Measurements from ENCODE around the gene BRICD5. TPM values are rescaled to one million over a fixed set of nuclear protein-coding genes. Genes with fewer than 3 reads are reported as not detected.
"Not testable (repeated sequence)": the region's sequence is repeated elsewhere in the genome, so short reads cannot be mapped to it uniquely, and the experiment has no call there.

Gene BRICD5
- total RNA-seq, 1 experiment from 2014 or later, result 1.6 TPM

DNA sequence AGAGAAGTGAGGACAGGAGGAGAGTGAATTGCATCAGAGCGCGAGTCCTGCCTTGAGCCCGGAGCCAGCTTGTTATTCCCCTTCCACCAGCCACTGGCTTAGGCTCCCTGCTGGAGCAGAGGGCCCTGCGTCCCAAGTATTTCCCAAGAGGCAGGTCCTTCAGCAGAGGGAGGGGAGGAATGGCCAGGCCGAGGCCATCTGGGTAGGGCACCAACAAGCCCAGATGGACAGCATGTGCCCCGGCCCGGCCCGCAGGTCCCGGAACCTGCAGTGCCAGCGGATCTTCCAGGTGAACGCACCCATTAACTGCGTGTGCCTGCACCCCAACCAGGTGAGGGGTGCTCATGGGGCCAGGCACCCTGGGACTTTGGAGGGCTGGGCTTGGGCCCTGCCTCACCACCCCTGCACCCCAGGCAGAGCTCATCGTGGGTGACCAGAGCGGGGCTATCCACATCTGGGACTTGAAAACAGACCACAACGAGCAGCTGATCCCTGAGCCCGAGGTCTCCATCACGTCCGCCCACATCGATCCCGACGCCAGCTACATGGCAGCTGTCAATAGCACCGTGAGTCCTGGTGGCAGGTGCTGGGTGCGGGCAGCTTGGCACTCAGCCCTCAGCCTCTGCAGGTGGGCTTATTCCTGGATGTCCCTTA lies 3.8 kb downstream of the BRICD5 start:
- in situ Hi-C loops (cut with HindIII; ENCODE audit: low pct_unique_long_range_greater_than_20kb, low sequenced_read_pairs), result no loop called here
- no peak for DNase-seq (ENCODE audit: low read depth, low spot score)

DNA sequence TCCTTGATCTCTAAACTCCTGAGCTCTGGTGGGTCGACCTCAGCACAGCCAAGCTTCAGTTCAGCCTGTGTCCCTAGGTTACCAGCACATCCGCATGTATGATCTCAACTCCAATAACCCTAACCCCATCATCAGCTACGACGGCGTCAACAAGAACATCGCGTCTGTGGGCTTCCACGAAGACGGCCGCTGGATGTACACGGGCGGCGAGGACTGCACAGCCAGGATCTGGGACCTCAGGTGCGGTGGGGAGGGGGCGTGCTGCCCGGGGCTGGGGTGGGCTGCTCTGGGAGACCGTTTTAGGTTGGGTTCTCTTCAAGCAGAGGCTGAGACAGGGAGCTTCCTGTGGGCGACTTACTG lies 4.3 kb downstream of the BRICD5 start:
- in situ Hi-C loops (cut with HindIII; ENCODE audit: low pct_unique_long_range_greater_than_20kb, low sequenced_read_pairs), result no loop called here
- DNase-seq (ENCODE audit: low read depth, low spot score), result no peak

DNA sequence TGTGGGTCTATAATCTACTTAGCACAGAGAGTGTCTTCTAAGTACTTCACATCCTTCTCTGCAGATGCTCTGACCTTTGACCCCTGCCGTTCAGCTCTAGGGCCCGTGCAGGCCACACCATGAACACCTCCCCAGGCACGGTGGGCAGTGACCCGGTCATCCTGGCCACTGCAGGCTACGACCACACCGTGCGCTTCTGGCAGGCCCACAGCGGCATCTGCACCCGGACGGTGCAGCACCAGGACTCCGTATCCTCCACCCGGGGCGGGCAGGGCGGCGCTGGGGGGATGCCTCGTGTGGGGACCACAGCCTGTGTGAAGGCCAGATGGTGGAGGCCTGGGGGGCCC lies 4.7 kb downstream of the BRICD5 start:
- in situ Hi-C loops (cut with HindIII; ENCODE audit: low pct_unique_long_range_greater_than_20kb, low sequenced_read_pairs), result no loop called here
- DNase-seq (ENCODE audit: low read depth, low spot score), result no peak

DNA sequence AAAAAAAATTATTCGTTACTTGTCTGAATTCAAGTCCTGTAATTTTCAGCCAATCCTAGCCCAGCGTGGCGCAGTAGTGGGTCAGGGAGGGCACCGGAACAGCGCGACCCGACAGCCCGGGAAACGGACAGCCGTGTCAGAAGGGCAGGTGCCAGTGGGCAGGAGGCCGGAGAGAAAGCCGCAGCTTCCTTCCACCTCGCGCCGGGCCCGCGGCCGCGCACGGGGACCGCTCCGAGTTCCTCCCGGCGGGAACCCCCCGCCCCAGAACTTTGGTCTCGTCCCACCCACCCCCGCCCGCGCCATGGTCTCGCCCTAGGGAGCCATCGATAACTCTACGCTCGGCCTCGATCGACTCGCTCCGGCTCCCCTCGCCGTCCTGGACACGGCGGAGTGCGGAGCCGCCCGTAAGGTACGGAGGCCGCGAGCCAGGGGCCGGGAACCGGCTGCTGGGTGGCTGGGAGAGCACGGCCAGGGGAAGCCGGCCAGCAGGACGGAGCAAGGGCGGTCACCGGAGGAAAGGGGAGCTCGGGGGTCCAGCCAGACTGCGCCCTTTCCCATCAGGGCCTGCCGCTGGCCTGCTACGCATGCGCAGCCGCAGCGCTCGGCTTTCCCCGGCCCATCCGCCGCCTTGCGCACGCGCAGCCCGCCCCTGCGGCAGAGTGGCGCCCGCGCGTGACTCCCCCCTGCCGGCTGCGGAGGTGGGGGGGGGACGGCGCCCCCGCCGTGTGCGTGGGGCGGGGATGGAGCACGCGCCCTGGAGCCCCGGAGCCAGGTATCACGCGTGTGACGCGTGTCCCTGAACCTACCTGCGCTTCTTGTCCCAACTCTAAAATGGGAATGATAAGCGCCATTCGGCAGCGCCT lies 5.3 kb downstream of the BRICD5 start, which contains the start of gene MLST8:
MLST8 (plus strand) TSS at position 351 of the 863 bp plus-strand sequence. CDS start 632 bp downstream, outside the sequence.
- DNase-seq (ENCODE audit: low read depth, low spot score), result peak; percentile 78
- in situ Hi-C loops (cut with HindIII; ENCODE audit: low pct_unique_long_range_greater_than_20kb, low sequenced_read_pairs), result no loop called here

DNA sequence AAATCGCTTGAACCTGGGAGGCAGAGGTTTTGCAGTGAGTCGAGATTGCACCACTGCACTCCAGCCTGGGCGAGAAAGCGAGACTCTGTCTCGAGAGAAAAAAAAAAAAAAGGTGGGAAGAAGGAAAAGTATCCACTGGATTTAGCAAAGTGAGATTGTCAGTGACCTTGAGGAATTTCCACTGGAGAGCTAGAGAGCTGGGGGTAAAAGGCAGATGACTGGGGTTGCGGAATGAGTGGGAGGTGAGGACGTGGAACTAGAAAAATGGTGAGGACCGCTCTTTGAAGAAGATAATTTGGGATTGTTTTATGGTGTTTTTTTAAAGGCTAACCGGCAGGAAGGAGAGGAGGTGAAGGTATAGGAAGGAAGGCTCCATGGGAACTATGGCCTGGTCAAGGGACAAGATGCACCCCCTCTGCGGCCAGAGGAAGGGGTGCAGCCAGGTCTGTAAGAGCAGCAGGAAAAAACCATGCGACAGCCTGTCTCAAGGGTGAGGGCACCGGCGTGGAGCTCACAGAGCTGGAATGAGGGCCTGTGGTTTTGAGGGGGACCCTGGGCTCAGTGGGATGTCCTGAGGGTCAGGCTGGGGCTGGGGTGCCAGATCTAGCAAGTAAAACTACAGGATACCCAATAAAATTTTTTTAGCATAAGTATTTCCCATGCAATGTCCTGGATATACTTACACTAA lies 6.1 kb downstream of the BRICD5 start:
- in situ Hi-C loops (cut with HindIII; ENCODE audit: low pct_unique_long_range_greater_than_20kb, low sequenced_read_pairs), result no loop called here
- no peak for DNase-seq (ENCODE audit: low read depth, low spot score)

DNA sequence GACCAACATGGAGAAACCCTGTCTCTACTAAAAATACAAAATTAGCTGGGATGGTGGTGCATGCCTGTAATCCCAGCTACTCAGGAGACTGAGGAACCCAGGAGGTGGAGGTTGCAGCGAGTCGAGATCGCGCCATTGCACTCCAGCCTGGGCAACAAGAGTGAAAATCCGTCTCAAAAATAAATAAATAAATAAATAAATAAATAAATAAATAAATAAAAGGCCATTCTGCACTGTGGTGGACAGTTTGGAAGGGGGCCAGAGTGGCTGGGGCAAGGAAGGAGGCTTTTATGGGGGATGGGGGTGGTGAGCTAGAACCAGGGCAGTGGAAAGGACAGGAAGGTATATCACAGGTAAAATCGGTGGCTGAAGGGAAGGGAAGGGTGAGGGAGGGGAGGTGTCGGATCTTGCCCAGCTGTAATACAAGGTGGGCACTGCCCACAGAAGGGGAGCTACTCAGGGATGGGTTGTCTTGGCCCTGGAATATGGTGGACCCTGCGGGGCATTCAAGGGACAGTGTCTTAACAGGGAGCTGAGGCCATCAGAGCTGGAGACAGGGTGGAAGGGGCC lies 7.5 kb downstream of the BRICD5 start:
- DNase-seq (ENCODE audit: low read depth, low spot score); in situ Hi-C loops (cut with HindIII; ENCODE audit: low pct_unique_long_range_greater_than_20kb, low sequenced_read_pairs): not testable (repeated sequence)

DNA sequence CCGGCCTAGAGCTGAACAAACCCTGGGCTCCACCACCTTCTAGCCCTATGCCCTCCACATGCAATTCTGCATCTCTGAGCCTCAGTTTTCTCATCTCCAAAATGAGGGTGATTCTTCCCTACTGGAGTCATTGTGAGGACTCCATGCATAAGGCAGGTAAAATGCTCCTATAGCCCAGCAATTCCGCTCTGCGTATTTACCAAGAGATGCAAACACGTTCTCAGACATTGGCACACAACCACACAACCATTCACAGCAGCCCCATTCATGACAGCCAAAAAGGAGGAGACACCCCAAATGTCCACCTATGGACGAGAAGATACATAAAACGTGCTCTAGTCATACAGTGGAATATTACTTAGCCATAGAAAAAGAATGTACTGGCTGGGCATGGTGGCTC lies 10.3 kb downstream of the BRICD5 start:
- in situ Hi-C loops (cut with HindIII; ENCODE audit: low pct_unique_long_range_greater_than_20kb, low sequenced_read_pairs), result no loop called here

DNA sequence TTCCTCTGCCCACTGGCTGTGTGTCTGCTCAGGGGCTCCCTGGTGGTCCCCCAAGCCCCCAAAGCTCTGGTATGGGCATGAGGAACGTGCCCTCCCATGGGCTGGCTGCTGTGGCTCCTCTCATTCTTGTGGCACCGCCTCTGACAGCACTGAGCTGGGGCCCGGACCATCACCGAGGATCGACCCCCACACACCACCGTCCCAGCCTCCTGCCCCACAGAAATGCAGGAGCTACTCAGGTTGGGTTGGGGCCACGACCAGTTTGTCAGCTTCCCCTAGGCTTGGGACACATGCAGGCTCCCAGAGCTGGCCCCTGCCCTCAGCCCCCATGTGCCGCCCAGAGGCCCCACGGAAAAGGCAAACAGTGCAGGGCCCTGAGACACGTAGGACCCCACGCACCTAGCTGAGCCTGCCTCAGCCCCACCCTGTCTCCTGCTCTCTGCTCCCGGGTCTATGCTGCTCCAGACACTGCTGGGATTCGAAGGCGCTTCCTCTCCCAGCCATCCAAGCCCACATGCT lies 11.0 kb downstream of the BRICD5 start:
- in situ Hi-C loops (cut with HindIII; ENCODE audit: low pct_unique_long_range_greater_than_20kb, low sequenced_read_pairs), result no loop called here
- DNase-seq (ENCODE audit: low read depth, low spot score), result no peak

More for the DNA sequence above, 10.3 kb downstream of the BRICD5 start:
- DNase-seq (ENCODE audit: low read depth, low spot score), result no peak

DNA sequence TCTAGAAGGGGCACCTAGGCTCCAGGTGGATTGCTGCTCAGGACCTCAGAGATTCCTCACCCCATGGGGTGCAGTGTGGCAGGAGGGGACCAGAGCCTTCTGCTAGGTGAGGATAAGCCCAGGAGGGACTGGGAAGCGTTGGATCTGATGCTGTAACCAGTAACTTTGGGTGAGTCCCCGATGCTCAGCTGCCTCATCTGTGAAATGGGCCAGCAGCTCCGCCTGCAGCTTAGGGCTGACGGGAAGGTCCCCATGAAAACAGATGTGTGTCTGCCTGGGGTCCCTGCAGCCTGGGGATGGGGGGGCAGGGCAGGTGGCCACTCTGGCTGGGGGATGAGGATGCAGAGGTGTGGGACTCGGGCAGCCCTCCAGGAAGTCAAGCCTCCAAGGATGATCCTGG lies 11.6 kb downstream of the BRICD5 start:
- DNase-seq (ENCODE audit: low read depth, low spot score), result no peak
- in situ Hi-C loops (cut with HindIII; ENCODE audit: low pct_unique_long_range_greater_than_20kb, low sequenced_read_pairs), result no loop called here

DNA sequence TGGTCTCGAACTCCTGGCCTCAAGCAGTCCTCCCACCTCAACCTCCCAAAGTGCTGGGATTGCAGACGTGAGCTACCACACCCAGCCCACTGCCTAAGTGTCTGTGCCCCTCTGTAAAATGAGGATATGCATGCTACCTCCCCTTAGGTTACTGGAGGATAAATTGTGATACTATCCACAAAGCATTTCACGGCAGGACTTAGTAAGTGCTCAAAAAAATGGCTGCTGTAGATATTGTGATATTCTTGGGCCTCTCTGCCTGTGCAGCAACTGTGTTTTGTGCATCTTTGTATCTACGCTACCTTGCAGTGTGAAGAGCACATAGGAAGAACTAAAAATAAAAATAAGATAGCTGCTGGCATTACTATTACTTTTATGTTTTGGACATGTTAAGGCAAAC lies 12.4 kb downstream of the BRICD5 start:
- DNase-seq (ENCODE audit: low read depth, low spot score), result no peak
- in situ Hi-C loops (cut with HindIII; ENCODE audit: low pct_unique_long_range_greater_than_20kb, low sequenced_read_pairs), result no loop called here

DNA sequence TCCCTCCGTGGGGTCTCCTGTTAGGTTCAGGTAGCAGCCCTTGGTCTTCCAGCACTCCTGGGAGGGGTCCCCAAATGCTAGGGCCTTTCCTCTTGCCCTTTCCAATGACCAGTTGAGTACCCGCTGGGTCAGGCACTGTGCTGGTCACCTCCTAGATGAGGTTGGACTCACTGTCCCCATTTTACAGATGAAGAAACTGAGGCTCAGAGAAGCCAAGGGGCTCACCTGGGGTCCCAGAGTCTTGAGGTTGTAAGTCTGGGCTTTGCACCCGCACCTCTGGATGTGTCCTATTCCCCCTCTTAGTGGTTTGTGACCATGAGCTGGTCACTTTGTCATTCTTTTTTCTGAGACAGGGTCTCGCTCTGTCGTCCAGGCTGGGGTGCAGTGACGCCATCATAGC lies 12.9 kb downstream of the BRICD5 start:
- in situ Hi-C loops (cut with HindIII; ENCODE audit: low pct_unique_long_range_greater_than_20kb, low sequenced_read_pairs), result no loop called here
- DNase-seq (ENCODE audit: low read depth, low spot score), result no peak

DNA sequence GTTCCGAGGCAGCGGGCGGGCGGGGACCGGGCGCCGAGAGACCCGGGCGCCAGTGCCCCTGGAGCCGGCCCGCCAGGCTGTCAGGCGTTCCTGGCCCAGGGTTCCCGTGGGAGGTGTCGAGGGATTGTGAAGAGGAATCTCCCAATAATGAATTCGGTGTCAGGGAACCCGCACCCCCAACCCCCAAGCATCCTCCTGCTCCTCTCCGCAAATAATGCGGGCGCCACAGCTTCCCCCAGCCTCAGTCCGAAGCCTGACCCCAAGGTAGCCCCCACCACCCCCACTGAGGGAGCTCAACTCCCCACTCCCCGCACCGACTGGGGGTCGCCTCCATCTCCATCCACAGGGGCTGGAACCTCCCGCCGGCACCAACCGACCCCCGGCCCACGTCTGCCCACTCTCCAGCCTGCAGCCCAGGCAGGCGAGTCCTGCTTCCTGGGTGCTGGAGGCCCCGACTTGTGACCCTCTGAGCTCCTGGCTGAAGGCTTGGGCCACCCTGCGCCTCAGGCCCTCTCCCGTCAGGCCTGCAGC lies 13.6 kb downstream of the BRICD5 start:
- in situ Hi-C loops (cut with HindIII; ENCODE audit: low pct_unique_long_range_greater_than_20kb, low sequenced_read_pairs), result no loop called here
- DNase-seq (ENCODE audit: low read depth, low spot score), result no peak

DNA sequence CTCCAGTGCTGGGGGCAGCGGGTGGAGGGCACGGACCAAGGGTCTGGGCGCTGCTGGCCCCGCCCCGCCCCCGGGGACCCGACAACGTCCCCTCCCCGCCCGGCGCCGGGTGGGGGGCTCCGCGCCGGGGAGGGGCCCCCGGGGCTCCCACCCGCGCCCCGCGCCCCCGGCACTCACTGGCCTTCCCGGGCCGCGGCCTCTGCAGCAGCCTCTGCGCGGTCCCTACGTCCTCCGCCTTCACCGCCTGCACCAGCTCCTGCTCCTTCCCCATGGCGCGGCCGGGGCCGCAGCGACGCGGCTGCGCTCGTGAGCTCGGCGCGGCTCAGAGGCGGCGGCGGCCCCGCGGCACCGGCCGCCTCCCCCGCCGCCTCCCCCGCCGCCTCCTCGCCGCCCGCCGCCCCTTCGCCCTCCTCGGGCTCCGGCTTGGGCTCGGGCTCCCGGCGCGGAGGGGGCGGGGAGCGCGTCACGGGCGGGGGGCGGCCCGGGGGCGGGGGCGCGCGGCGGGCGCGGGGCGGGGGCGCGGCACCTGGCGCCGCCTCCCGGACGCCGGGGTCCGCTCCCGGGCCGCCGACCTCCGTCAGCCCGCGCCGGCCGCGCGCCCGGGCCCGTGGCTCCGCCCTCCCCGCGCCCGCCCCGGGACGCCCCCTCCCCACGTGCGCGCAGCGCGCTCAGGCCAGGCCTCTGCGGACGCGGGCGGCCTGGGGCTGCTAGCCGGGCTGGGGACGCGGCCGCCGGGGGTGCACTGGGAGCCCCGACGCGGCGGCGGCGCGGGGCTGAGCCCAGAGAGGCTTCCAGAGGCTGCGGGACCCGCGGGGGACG lies 14.3 kb downstream of the BRICD5 start, which contains the start of gene CASKIN1:
CASKIN1 (minus strand) TSS at position 444 of the 819 bp plus-strand sequence; CDS start at position 271, 173 bp downstream.
- DNase-seq (ENCODE audit: low read depth, low spot score), result no peak

DNA sequence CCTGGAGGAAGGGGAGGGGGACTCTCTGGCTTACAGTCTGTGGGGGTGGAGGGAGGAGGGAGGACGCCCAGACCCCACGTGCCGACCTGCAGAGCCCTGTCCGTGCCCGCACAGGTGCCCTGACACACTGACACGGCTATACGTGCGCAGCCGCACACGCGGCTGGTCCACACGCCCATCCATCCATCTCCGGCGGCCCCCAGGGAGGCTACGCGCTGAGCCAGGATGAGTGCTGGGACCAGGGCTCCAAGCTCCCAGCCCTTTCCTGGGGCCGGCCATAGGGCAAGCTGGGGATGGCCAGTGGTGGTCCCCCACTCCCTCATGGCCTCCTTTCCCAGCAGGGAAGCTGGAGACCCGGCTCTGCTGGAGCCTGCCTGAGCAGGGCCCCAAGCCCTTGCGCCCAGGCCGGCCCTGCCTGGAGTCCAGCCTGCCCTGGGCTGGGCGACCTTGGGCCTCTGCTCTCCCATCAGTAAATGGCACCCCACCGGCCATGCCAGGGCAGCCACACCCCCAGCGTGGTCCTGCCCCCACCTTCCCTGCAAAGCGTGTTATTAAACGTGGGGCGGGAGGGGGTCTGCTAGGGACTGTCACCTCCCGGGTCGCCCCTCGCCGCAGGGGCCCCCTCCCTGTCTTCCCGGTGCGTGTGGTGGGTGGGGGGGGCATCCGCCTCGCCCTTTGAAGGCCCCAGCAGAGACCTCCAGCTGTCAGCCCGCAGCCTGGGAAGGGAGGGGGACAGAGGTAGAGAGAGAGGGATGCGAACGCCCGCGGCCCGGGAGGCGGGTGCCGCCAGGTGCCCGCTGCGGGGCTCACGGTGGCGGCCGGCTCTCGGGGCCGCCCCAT lies 15.1 kb downstream of the BRICD5 start:
- in situ Hi-C loops (cut with HindIII; ENCODE audit: low pct_unique_long_range_greater_than_20kb, low sequenced_read_pairs), result no loop called here
- DNase-seq (ENCODE audit: low read depth, low spot score), result no peak

More for the DNA sequence above, 14.3 kb downstream of the BRICD5 start, which contains the start of gene CASKIN1:
- in situ Hi-C loops (cut with HindIII; ENCODE audit: low pct_unique_long_range_greater_than_20kb, low sequenced_read_pairs), result no loop called here

DNA sequence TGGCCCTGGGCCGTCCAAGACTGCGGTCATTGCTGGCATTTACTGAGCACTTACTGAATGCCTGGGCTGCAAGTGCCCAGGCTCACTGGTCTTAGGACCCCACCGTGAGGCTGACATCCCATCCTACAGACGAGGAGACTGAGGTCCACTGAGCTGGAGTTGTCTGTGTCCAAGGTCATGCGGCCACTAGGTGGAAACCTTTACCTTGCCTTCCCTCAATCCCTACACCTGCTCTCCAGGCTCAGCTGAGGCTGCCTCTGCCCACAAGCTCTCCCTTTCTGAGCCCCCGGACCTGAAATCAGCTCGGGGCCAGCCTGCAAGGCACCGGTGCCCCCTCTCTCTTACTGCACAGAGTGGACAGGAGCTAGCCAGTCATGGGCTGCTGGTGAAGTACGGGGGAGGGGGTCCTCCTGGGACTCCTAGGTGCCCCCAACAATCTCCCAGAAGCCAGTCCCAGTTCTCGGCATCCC lies 15.8 kb downstream of the BRICD5 start:
- DNase-seq (ENCODE audit: low read depth, low spot score), result peak; percentile 63
- in situ Hi-C loops (cut with HindIII; ENCODE audit: low pct_unique_long_range_greater_than_20kb, low sequenced_read_pairs), result no loop called here
